Measurements from ENCODE around the gene CLDN19.

GRCh38 chr1:42777852-42778251 lies 37.8 kb upstream of the CLDN19 start:
- TF ChIP-seq EZH2 (IDR thresholded peaks at IDR 0.05; ENCODE audit: borderline replicate concordance, insufficient read depth, low read length, poor library complexity, severe bottlenecking) (no peak), POLR2AphosphoS5 (IDR thresholded peaks at IDR 0.05) (no peak), CTCF (IDR thresholded peaks at IDR 0.05; ENCODE audit: poor library complexity, severe bottlenecking) (peak; percentile 69), REST (IDR thresholded peaks at IDR 0.05; ENCODE audit: borderline replicate concordance) (no peak), RAD21 (conservative IDR thresholded peaks at IDR 0.05) (peak; percentile 74), MXI1 (conservative IDR thresholded peaks at IDR 0.05; ENCODE audit: poor library complexity, severe bottlenecking) (no peak), EP300 (conservative IDR thresholded peaks at IDR 0.05; ENCODE audit: poor library complexity, severe bottlenecking) (no peak), TAF1 (IDR thresholded peaks at IDR 0.05; ENCODE audit: low read depth) (no peak), SMC3 (conservative IDR thresholded peaks at IDR 0.05; ENCODE audit: poor library complexity) (peak; percentile 80)

Measured in neural cell (in vitro differentiated cells).